GM18499 (cell line): ENCODE data around the gene PACSIN1.

Experiments
- ATAC-seq: cut with Tn5 transposase; IDR thresholded peaks from one replicate; pipeline ENCODE4 v1.9.1; 2021; ENCODE audit warnings: moderate number of reproducible peaks; ENCODE audit not compliant: insufficient read depth, unreplicated experiment

Gene PACSIN1

GRCh38 chr6:34513646-34514045, 47.8 kb downstream of the PACSIN1 start:
- ATAC-seq, result no peak

DNA sequence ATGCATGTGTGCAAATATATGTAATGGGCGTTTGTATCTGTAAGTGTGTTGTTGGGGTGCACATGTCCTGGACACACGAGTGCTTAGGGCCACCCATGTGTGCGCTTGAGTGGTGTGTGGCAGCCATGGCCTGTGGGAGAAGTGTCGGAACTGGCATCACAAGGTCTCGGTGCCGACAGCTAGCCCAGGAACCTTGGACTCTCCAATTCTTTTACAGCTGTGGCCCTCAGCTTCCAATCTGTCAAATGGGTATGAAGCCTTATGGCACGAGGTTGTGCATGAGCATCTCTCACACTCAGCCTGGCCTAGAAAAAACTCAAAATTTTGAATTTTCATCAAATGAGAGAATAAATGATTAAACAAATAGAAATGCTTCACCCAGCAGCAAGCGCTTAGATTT, 48.2 kb downstream of the PACSIN1 start:
- no peak for ATAC-seq

DNA sequence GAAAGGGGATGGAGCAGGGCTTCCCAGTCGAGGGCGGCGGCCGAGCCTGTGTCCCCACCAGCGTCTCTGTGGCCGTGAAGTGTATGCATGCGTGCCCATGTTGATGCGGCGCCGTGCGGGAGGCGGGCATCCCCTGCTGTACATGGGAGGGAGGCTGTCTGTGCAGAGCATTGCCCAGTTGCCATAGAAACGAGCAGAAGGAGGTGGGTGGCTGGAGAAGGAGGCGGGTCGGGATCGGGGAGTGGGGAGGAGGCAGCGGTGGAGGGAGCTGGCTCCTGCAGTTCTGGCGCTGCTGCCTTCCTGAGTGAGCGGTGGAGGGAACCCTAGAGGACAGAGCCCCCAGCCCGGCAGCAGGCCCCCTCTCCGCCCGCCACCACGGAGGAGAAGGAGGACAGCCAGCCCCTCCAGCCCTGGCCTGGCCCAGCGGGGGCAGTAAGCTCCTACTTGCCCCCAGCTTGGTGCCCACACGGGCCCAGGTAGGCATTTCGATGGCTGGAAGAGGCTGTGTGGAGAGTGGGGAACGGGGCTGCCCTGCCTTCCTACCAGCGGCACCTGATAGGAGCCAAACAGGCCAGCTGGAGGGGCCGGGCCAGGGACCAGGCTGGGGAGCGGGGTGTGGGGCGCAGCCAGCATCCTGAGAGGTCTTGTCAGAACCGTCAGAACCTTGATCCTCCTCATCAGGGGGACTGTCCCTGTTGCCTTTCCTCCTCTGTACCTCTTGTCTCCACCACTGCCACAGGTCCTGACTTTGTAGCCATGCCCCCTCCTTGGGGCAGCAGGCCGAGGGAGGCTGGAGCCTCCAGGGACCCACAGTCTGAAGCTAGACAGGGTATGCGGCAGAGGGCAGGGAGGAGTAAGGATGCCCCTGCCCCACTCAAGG, 49.0 kb downstream of the PACSIN1 start:
- ATAC-seq, result no peak

DNA sequence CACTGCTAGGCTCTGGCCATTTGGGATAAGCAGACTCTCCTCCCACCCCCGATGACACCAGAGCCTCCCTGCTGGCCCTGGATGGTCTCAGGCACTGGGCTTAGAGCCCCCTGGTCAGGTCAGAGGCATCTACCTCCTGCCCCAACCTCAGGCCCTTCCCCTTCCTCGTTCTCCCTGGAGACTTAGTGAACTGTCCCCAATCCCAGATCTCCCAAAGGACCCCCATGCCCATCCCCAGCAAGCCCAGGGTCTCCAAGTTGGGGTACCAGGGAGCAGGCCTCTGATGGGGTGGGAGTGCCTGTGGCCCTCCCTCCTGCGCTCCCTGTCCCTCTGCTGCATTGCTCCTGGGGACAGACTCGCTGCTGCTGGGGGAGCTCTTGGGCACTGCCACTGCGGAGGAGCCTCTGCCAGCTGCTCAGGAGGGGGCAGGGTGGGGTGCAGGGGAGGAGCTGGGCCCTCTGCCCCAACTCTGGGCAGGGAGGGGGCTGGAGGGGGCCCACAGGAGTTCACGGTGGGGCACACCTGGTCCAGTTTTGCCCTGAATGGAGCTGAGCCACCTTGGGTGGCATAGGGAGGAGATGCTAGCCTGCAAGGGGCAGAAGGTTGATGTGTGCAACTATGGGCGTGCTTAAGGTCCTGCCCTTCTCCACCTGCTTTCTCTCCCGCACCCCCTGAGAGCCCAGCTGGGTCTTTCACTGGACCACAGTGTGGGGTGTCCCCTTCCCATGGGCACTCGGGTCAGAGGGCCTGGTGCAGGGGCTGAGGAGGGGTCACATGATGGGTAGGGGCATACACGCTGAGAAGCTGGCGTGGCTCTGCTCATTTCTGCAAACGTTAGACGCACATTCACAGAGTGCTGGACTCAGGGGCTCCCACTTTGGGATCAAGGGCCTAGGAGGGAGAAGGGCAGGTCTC, 49.9 kb downstream of the PACSIN1 start:
- no peak for ATAC-seq

- no peak for ATAC-seq
Observed at GRCh38 chr6:34516391-34517324, 50.8 kb downstream of the PACSIN1 start.

DNA sequence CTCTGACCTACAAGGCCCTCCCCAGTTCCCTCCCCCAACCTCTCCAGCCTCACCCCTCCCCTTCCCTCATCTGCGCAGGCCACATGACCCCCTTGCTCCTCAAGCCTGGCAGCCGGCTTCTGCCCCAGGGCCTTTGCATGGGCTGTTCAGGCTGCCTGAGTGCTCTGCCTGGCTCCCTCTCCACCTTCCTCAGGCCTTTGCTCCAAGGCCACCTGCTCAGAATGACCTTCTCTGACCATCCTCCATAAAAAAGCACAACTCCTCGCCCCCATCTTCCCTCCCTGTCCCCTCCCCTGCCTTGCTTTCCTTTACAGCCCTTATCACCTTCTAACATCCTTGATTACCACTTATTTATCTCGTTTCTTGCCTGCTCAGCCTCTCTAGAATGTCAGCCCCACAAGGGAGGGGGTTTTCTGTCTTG, 51.6 kb downstream of the PACSIN1 start:
- no peak for ATAC-seq

GRCh38 chr6:34517966-34518365, 52.1 kb downstream of the PACSIN1 start:
- no peak for ATAC-seq

GRCh38 chr6:34518669-34519365, 52.9 kb downstream of the PACSIN1 start:
- ATAC-seq, result no peak

- ATAC-seq, result no peak
Observed at GRCh38 chr6:34519971-34520644, 54.2 kb downstream of the PACSIN1 start.

DNA sequence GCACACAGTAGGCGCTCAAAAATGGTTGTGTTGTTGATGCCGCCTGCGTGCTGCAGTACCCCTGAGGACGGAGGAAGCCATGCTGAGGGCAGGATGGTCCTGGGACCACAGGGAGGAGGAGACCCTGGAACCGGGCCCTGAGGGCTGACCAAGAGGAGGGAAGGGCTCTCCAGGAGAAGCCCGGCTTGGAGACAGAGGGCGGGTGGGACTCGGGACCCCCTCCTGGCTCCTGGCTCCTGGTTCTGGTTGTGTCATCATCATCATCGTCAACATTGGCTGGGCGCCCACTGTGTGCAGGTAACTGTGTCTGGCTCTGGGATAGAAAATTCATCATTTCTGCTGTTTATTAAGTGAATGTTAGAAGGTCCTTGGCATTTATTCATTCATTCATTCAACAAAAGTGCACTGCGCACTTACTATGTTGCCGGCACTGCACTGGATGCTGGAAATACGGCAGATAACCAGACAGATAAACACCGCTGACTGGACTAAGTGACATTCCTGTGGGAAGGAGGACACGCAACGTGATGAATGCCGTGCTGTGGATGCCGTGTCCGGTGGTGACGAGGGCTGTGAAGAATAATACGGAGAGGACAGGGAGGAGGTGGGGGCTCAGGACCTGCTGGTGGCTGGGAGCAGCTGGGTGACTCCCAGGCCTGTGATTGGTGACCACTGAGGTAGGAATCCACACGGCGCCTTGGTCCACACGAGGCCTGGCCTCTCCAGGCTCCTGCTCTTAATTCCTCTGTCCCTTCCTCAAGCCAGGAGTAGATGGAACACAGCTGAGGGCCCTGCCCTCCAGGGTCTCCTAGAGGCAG, 55.0 kb downstream of the PACSIN1 start:
- ATAC-seq, result no peak

- ATAC-seq, result no peak
Observed at GRCh38 chr6:34521463-34522285, 55.8 kb downstream of the PACSIN1 start.

DNA sequence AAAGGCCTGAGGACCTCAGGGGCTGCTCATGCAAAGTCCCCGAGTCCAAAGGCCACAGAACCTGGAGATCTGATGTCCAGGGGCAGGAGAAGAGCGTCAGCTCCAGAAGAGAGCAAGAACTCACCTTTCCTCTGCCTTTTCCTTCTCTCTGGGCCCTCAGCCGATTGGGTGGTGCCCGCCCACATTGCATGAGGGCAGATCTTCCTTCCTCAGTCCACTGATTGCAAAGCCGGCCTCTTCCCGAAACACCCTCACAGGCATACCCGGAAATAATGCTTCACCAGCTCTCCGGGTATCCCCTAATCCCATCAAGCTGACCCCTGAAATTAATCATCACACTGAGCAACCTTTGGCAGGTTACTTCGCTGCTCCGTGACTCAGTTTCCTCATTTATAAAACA, 56.9 kb downstream of the PACSIN1 start:
- ATAC-seq, result no peak

- ATAC-seq, result no peak
Observed at GRCh38 chr6:34523441-34524206, 57.7 kb downstream of the PACSIN1 start.

GRCh38 chr6:34524499-34524898, 58.6 kb downstream of the PACSIN1 start:
- no peak for ATAC-seq

DNA sequence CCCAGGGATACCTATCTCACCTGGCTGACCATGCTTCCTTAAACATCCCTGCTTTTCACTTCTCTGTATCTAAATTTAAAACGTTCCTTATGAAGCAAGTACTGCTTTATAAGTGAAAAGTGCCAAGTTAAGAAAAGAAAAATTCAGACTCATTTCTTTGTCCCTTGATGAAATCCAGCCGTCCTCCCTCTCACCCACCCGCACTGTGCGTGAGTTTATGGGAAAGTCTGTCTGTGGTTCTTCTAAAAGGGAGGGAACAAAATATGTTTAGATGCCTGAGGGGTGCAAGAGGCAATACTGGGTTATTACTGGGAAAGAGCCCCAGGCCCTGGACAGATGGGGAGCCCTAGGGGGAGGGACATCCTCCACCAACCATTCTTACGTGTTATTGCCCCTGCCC, 59.1 kb downstream of the PACSIN1 start:
- ATAC-seq, result no peak

- no peak for ATAC-seq
Observed at GRCh38 chr6:34525431-34526175, 59.7 kb downstream of the PACSIN1 start.
